HepG2 (cell line): ENCODE measurements around the gene WWC2. TPM values are rescaled to one million over a fixed set of nuclear protein-coding genes. Genes with fewer than 3 reads are reported as not detected.

Experiments used
- ASH2L ChIP-seq: fragments of 300-600, 200-600 bp; sonication (generic); IDR thresholded peaks from 2 replicates; pipeline ENCODE4 v1.7.0; 2017; ENCODE audit warnings: low read depth, mild to moderate bottlenecking, moderate library complexity, mixed read lengths, low read length; ENCODE audit not compliant: insufficient read length
- ATF4 ChIP-seq, 2 experiments: fragments of 450-650 bp in 1 of 2; sonication (generic) in 1 of 2; formaldehyde crosslinking; IDR thresholded peaks; 2 replicates each; pipeline versions ENCODE4 v1.5.0 to v1.8.0; 2020 to 2022; ENCODE audit warnings: mild to moderate bottlenecking in 1 of 2, missing genetic modification reagents in 1 of 2
- BORCS8-MEF2B ChIP-seq: sonication (generic); formaldehyde crosslinking; IDR thresholded peaks from 2 replicates; pipeline ENCODE4 v1.8.0; 2022; ENCODE audit warnings: mild to moderate bottlenecking, missing genetic modification reagents
- CTCF ChIP-seq: sonication (generic); formaldehyde crosslinking; IDR thresholded peaks from 2 replicates; pipeline ENCODE4 v1.5.0; 2020; ENCODE audit warnings: mild to moderate bottlenecking, missing genetic modification reagents, moderate library complexity
- GMEB1 ChIP-seq: sonication (generic); formaldehyde crosslinking; IDR thresholded peaks from 2 replicates; pipeline ENCODE4 v1.5.1; 2020; ENCODE audit warnings: missing genetic modification reagents, mild to moderate bottlenecking, borderline replicate concordance
- MED1 ChIP-seq: sonication (generic); formaldehyde crosslinking; IDR thresholded peaks from 2 replicates; pipeline ENCODE4 v1.4.0; 2020; ENCODE audit warnings: missing genetic modification reagents
- MED8 ChIP-seq: sonication (generic); formaldehyde crosslinking; IDR thresholded peaks from 2 replicates; pipeline ENCODE4 v1.8.1; 2023; ENCODE audit warnings: mild to moderate bottlenecking, missing genetic modification reagents; ENCODE audit not compliant: insufficient replicate concordance
- NCOA1 ChIP-seq: sonication (generic); formaldehyde crosslinking; IDR thresholded peaks from 2 replicates; pipeline ENCODE4 v1.9.0; 2021; ENCODE audit warnings: missing genetic modification reagents
- PLSCR1 ChIP-seq: sonication (generic); formaldehyde crosslinking; IDR thresholded peaks from 2 replicates; pipeline ENCODE4 v1.5.0; 2020; ENCODE audit warnings: missing genetic modification reagents, mild to moderate bottlenecking, borderline replicate concordance
- POLR2G ChIP-seq: fragments of 200-400 bp; formaldehyde crosslinking; IDR thresholded peaks from 2 replicates; pipeline ENCODE4 v1.6.1; 2018; ENCODE audit warnings: mild to moderate bottlenecking, low read depth, low read length, moderate library complexity
- PREB ChIP-seq: sonication (generic); formaldehyde crosslinking; IDR thresholded peaks from 2 replicates; pipeline ENCODE4 v1.4.0; 2020; ENCODE audit warnings: missing genetic modification reagents
- SALL1 ChIP-seq: sonication (generic); formaldehyde crosslinking; IDR thresholded peaks from 2 replicates; pipeline ENCODE4 v1.8.0; 2022; ENCODE audit warnings: mild to moderate bottlenecking, missing genetic modification reagents
- SMAD3 ChIP-seq: sonication (generic); formaldehyde crosslinking; IDR thresholded peaks from 2 replicates; pipeline ENCODE4 v1.4.0; 2020; ENCODE audit warnings: missing genetic modification reagents
- SP140L ChIP-seq: sonication (generic); formaldehyde crosslinking; IDR thresholded peaks from 2 replicates; pipeline ENCODE4 v1.4.0; 2020; ENCODE audit warnings: missing genetic modification reagents, borderline replicate concordance
- TAF1 ChIP-seq: sonication (generic); formaldehyde crosslinking; IDR thresholded peaks from 2 replicates; pipeline ENCODE4 v1.4.0; 2020; ENCODE audit warnings: missing genetic modification reagents
- TGIF2 ChIP-seq: IDR thresholded peaks from 2 replicates; pipeline ENCODE4 v1.6.1; 2016; ENCODE audit warnings: control low read depth, missing compliant biosample characterization
- YEATS4 ChIP-seq: sonication (generic); formaldehyde crosslinking; IDR thresholded peaks from 2 replicates; pipeline ENCODE4 v1.4.0; 2020; ENCODE audit warnings: missing genetic modification reagents, borderline replicate concordance
- ZBTB7B ChIP-seq: sonication (generic); formaldehyde crosslinking; IDR thresholded peaks from 2 replicates; pipeline ENCODE4 v1.4.0; 2020; ENCODE audit warnings: missing genetic modification reagents
- ZFX ChIP-seq: sonication (generic); formaldehyde crosslinking; IDR thresholded peaks from 2 replicates; pipeline ENCODE4 v1.4.0; 2020; ENCODE audit warnings: mild to moderate bottlenecking, low read depth, missing genetic modification reagents, moderate library complexity
- ZNF710 ChIP-seq: sonication (generic); formaldehyde crosslinking; IDR thresholded peaks from 2 replicates; pipeline ENCODE4 v1.5.0; 2020; ENCODE audit warnings: mild to moderate bottlenecking, missing genetic modification reagents, borderline replicate concordance
- ZSCAN31 ChIP-seq: sonication (generic); formaldehyde crosslinking; IDR thresholded peaks from 2 replicates; pipeline ENCODE4 v1.5.0; 2020; ENCODE audit warnings: low read depth, mild to moderate bottlenecking, missing genetic modification reagents
- polyA plus RNA-seq, 8 experiments: library from polyadenylated mRNA; depleted of rRNA in 3 of 8; stranded (reverse) in 7 of 8; unstranded in 1 of 8; fragments of >200 nt; fragmentation: Illumina TruSeq in 4 of 8; extraction: Trizol in 4 of 8; gene quantifications; 2 replicates each; pipeline versions ENCODE4 v1.2.1 to v1.2.3, GENCODE V29; 2011 to 2016; ENCODE audit warnings: low read depth in 4 of 8, missing spikeins in 1 of 8, mixed read lengths in 1 of 8; ENCODE audit not compliant: insufficient read depth in 1 of 8
- total RNA-seq, 5 experiments: library from RNA; depleted of rRNA; stranded (reverse); fragments of >200 nt; fragmentation: Illumina TruSeq; extraction: Trizol; gene quantifications; 2 replicates each; pipeline ENCODE4 v1.2.3, GENCODE V29; 2016; ENCODE audit warnings: low read depth in 1 of 5

Gene WWC2
- total and polyA plus RNA-seq, 2 of the 13 experiments (the other 11 are each of a cell fraction or from before 2014, with no cell fraction given), result 40.0 to 50.1 TPM

- no peak for TF ChIP-seq PREB (CRISPR knock-in tag)
- TF ChIP-seq POLR2G, result peak; percentile 74
- peak; percentile 17; the same call in 1 of the 2 replicates for TF ChIP-seq NCOA1 (CRISPR knock-in tag)
- peak; percentile 3; the same call in 1 of the 2 replicates for TF ChIP-seq TGIF2 (CRISPR knock-in tag)
- no peak for TF ChIP-seq PLSCR1
- peak; percentile 63 for TF ChIP-seq ZBTB7B (CRISPR knock-in tag)
- peak; percentile 81 for TF ChIP-seq ZSCAN31 (CRISPR knock-in tag)
- TF ChIP-seq BORCS8-MEF2B (CRISPR knock-in tag), result peak; percentile 3; the same call in 1 of the 2 replicates
- peak; percentile 70 for TF ChIP-seq ASH2L
- peak; percentile 36 for TF ChIP-seq TAF1 (CRISPR knock-in tag)
- no peak for TF ChIP-seq GMEB1 (CRISPR knock-in tag)
- peak; percentile 34; the same call in 1 of the 2 replicates for TF ChIP-seq YEATS4
- 0 out of 2 replicates have a peak, but pooled peaks have one; percentile 17 for TF ChIP-seq SMAD3 (CRISPR knock-in tag)
- peak; percentile 67 for TF ChIP-seq SALL1 (CRISPR knock-in tag)
- TF ChIP-seq CTCF (CRISPR knock-in tag), result no peak
- TF ChIP-seq ZFX, result peak; percentile 88
- TF ChIP-seq MED1 (CRISPR knock-in tag), result peak; percentile 83
- no peak for TF ChIP-seq ZNF710 (CRISPR knock-in tag)
- TF ChIP-seq MED8 (CRISPR knock-in tag), result peak; percentile 59
- TF ChIP-seq SP140L (CRISPR knock-in tag), result no peak
- no peak for TF ChIP-seq ATF4 (CRISPR knock-in tag; IDR thresholded peaks at IDR 0.05)
Measured at GRCh38 chr4:183098019-183098722, 886 bp upstream of the WWC2 start (continued).
